Endodermal cell (in vitro differentiated cells): ENCODE results near the gene CARD11. TPM values are rescaled to one million over a fixed set of nuclear protein-coding genes. Genes with fewer than 3 reads are reported as not detected.

Experiments used
- DNase-seq: peaks from one replicate; pipeline ENCODE4 v3.0.0-alpha.2; 2017
- H3K27ac ChIP-seq: 2 replicates; pipeline ENCODE4 v1.5.1; 2013; ENCODE audit warnings: mild to moderate bottlenecking, low read depth, low read length, moderate library complexity
- H3K27me3 ChIP-seq: 2 replicates; pipeline ENCODE4 v1.6.1; 2013; ENCODE audit warnings: mild to moderate bottlenecking, low read length, moderate library complexity; ENCODE audit not compliant: insufficient read depth, control insufficient read depth, poor library complexity, severe bottlenecking
- H3K36me3 ChIP-seq: 2 replicates; pipeline ENCODE4 v1.7.0; 2013; ENCODE audit warnings: mild to moderate bottlenecking, low read length, moderate library complexity; ENCODE audit not compliant: control insufficient read depth, insufficient read depth
- H3K4me1 ChIP-seq: one replicate; pipeline ENCODE4 v1.7.0; 2013; ENCODE audit warnings: low read length; ENCODE audit not compliant: control insufficient read depth, insufficient read depth
- H3K4me3 ChIP-seq: 2 replicates; pipeline ENCODE4 v1.5.1; 2013; ENCODE audit warnings: mild to moderate bottlenecking, low read length, moderate library complexity
- H3K9ac ChIP-seq: 2 replicates; pipeline ENCODE4 v1.6.1; 2013; ENCODE audit warnings: mild to moderate bottlenecking, low read length, moderate library complexity; ENCODE audit not compliant: poor library complexity, severe bottlenecking; ENCODE audit errors: extremely low read depth
- H3K9me3 ChIP-seq: 2 replicates; pipeline ENCODE4 v1.6.1; 2013; ENCODE audit warnings: mild to moderate bottlenecking, low read length, moderate library complexity; ENCODE audit not compliant: control insufficient read depth
- H3K27ac Mint-ChIP-seq: 2 replicates; pipeline ENCODE4 v1.8.0; 2020; ENCODE audit warnings: mixed read lengths
- H3K27me3 Mint-ChIP-seq: 2 replicates; pipeline ENCODE4 v1.8.0; 2021; ENCODE audit warnings: mild to moderate bottlenecking, mixed read lengths; ENCODE audit not compliant: insufficient read depth
- H3K36me3 Mint-ChIP-seq: 2 replicates; pipeline ENCODE4 v1.8.0; 2020; ENCODE audit warnings: low read depth, mixed read lengths
- H3K4me1 Mint-ChIP-seq: 2 replicates; pipeline ENCODE4 v1.8.0; 2020; ENCODE audit warnings: mixed read lengths
- H3K4me3 Mint-ChIP-seq: 2 replicates; pipeline ENCODE4 v1.8.0; 2020; ENCODE audit warnings: mild to moderate bottlenecking, moderate library complexity, mixed read lengths
- H3K9me3 Mint-ChIP-seq: 2 replicates; pipeline ENCODE4 v1.8.0; 2020; ENCODE audit warnings: mild to moderate bottlenecking, mixed read lengths
- whole genome bisulfite sequencing, 2 experiments: methylation state at CpG; one replicate each; pipeline versions ENCODE4 v1.1.5 to v1.1.7; 2013; ENCODE audit warnings: missing lambda C conversion rate in 2 of 2, mixed read lengths in 1 of 2; ENCODE audit not compliant: insufficient coverage in 1 of 2, insufficient read length in 1 of 2; 5-methylcytosine and 5-hydroxymethylcytosine counted together
- total RNA-seq, 2 donors: library from RNA; stranded (reverse); fragmentation: NEBNext Ultra II Directional in 1 of 2; extraction: Animal tissue kit (Norgen Biotek cat#: 25700) in 1 of 2; gene quantifications; 2 replicates in 1 of 2; 3 replicates in 1 of 2; pipeline ENCODE4 v1.2.1, GENCODE V29; 2021
- TF ChIP-seq, protein P1 (sequence below): fragments of 200-600 bp; sonication (generic); conservative IDR thresholded peaks from 2 replicates; pipeline ENCODE4 v1.5.0; 2021; ENCODE audit warnings: antibody characterized with exemption, mild to moderate bottlenecking

CARD11 gene
- total RNA-seq, 2 donors from 2014 or later = 7.2 to 10.8 TPM

DNA sequence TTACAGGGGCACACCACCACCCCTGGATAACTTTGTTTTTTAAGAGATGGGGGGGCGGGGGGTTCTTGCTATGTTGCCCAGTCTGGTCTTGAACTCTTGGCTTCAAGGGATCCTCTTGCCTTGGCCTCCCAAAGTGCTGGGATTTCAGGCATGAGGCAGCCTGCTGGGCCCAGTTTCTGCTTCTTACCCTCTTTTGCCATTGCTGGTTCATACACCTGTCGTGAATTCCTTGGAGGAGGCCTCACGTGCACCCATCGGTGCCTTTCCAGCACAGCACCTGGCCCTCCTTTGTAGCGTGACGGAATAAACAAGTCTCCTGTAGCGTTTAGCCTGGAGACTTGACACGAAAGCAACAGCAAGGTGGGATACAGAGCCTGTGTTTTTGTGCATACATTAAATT, 75.5 kb downstream of the CARD11 start:
- Mint-ChIP-seq H3K27ac (no peak overlapping the region), H3K4me1 (peaks cover 4% of the 10 kb centered on the region), H3K27me3 (no peaks in the 10 kb centered on the region), H3K36me3 (peaks cover 1% of the 10 kb centered on the region), H3K9me3 (peaks cover 19% of the 10 kb centered on the region), H3K4me3 (no peak overlapping the region)
- Histone ChIP-seq H3K27ac (no peak overlapping the region), H3K27me3 (no peaks in the 10 kb centered on the region), H3K4me3 (no peak overlapping the region), H3K36me3 (no peaks in the 10 kb centered on the region), H3K4me1 (no peaks in the 10 kb centered on the region), H3K9ac (no peak overlapping the region), H3K9me3 (peaks cover 30% of the 10 kb centered on the region)
- DNase-seq = no peak
- TF ChIP-seq, protein P1, sequence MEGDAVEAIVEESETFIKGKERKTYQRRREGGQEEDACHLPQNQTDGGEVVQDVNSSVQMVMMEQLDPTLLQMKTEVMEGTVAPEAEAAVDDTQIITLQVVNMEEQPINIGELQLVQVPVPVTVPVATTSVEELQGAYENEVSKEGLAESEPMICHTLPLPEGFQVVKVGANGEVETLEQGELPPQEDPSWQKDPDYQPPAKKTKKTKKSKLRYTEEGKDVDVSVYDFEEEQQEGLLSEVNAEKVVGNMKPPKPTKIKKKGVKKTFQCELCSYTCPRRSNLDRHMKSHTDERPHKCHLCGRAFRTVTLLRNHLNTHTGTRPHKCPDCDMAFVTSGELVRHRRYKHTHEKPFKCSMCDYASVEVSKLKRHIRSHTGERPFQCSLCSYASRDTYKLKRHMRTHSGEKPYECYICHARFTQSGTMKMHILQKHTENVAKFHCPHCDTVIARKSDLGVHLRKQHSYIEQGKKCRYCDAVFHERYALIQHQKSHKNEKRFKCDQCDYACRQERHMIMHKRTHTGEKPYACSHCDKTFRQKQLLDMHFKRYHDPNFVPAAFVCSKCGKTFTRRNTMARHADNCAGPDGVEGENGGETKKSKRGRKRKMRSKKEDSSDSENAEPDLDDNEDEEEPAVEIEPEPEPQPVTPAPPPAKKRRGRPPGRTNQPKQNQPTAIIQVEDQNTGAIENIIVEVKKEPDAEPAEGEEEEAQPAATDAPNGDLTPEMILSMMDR = no peak
- 93 to 98% methylated on average over 6 to 8 of the region's 8 CpGs for WGBS, 2 experiments

DNA sequence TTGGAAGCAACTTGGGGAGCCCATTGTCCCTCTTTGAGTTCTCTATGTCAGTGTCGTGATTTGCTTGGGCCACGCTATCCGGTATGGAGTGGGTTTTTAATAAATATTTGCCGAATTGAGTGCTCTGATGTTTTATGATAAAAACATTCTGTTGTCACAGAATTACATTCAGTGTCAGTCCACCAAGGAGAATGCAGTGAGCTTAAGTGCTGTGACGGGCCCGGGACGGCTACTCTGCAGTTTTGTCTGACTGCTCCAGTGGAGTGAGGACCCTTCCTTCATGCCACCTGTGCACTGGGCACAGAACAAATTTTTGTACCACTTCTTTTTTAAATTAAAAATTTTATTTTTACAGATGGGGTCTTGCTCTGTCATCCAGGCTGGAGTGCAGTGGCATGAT, 76.0 kb downstream of the CARD11 start:
- Histone ChIP-seq H3K27ac (no peak overlapping the region), H3K9me3 (peaks cover 30% of the 10 kb centered on the region), H3K36me3 (no peaks in the 10 kb centered on the region), H3K27me3 (no peaks in the 10 kb centered on the region), H3K4me3 (no peak overlapping the region), H3K9ac (no peak overlapping the region), H3K4me1 (no peaks in the 10 kb centered on the region)
- peaks cover 19% of the 10 kb centered on the region for H3K9me3 Mint-ChIP-seq
- no peak for DNase-seq
- WGBS, 2 experiments = 87 to 93% methylated on average over 5 to 7 of the region's 7 CpGs
- H3K27ac Mint-ChIP-seq = no peak overlapping the region
- TF ChIP-seq, protein P1 = no peak
- no peaks in the 10 kb centered on the region for H3K27me3 Mint-ChIP-seq
- H3K4me3 Mint-ChIP-seq = no peak overlapping the region
- H3K4me1 Mint-ChIP-seq = peaks cover 4% of the 10 kb centered on the region
- peaks cover 1% of the 10 kb centered on the region for H3K36me3 Mint-ChIP-seq

DNA sequence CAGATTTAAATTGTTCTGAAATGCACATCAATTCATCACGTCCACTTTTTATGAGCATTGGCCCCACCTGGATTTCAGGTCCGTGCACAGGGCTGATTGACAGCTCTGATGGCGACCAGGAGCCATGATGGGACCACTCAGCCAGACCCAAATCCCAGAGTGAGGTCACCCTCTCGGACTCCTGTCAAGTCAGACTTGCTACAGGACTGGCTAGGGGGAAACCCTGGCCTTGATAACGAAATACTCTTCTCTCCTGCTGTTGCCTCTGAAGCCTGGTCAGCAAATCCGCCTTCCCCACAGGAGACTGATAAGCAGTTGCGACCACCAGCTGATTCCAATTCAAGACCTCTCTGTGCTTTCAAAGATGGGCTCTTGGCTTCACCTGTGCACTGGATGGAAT, 76.4 kb downstream of the CARD11 start:
- H3K36me3 ChIP-seq = no peaks in the 10 kb centered on the region
- H3K36me3 Mint-ChIP-seq = peaks cover 1% of the 10 kb centered on the region
- H3K4me1 ChIP-seq = no peaks in the 10 kb centered on the region
- peaks cover 4% of the 10 kb centered on the region for H3K4me1 Mint-ChIP-seq
- H3K4me3 Mint-ChIP-seq = no peak overlapping the region
- no peak overlapping the region for H3K27ac Mint-ChIP-seq
- 84 to 87% methylated on average over 7 of the region's 7 CpGs for WGBS, 2 experiments
- peaks cover 30% of the 10 kb centered on the region for H3K9me3 ChIP-seq
- no peak overlapping the region for H3K4me3 ChIP-seq
- H3K9me3 Mint-ChIP-seq = peaks cover 19% of the 10 kb centered on the region
- H3K27me3 ChIP-seq = no peaks in the 10 kb centered on the region
- no peak overlapping the region for H3K9ac ChIP-seq
- no peak for DNase-seq
- TF ChIP-seq, protein P1 = no peak
- H3K27me3 Mint-ChIP-seq = no peaks in the 10 kb centered on the region
- no peak overlapping the region for H3K27ac ChIP-seq
